Liver (tissue), 9 donors: ENCODE measurements around the gene SORBS2. TPM values are rescaled to one million over a fixed set of nuclear protein-coding genes. Genes with fewer than 3 reads are reported as not detected.

ENCODE experiments used
- DNase-seq: peaks from one replicate; pipeline ENCODE4 v3.0.0-alpha.2; 2017; ENCODE audit warnings: low spot score
- H3K27ac ChIP-seq, 2 donors: one replicate each; pipeline ENCODE4 v1.7.0; 2013; ENCODE audit warnings: inconsistent platforms in 2 of 2, low read length in 2 of 2, control low read depth in 1 of 2, low read depth in 1 of 2, mild to moderate bottlenecking in 1 of 2
- H3K27me3 ChIP-seq, 4 donors: one replicate each; pipeline versions ENCODE4 v1.6.1 to v1.7.0; 2013; ENCODE audit warnings: low read length in 3 of 4, inconsistent platforms in 1 of 4, mild to moderate bottlenecking in 1 of 4, moderate library complexity in 1 of 4; ENCODE audit not compliant: control insufficient read depth in 4 of 4, insufficient read depth in 4 of 4
- H3K36me3 ChIP-seq, 4 donors: one replicate each; pipeline versions ENCODE4 v1.6.1 to v1.7.0; 2013; ENCODE audit warnings: low read length in 3 of 4, mild to moderate bottlenecking in 3 of 4, low read depth in 1 of 4, moderate library complexity in 1 of 4; ENCODE audit not compliant: control insufficient read depth in 4 of 4, insufficient read depth in 3 of 4
- H3K4me1 ChIP-seq, 4 donors: one replicate each; pipeline versions ENCODE4 v1.6.1 to v1.7.0; 2013; ENCODE audit warnings: low read length in 3 of 4, mild to moderate bottlenecking in 3 of 4, moderate library complexity in 1 of 4; ENCODE audit not compliant: control insufficient read depth in 4 of 4, insufficient read depth in 4 of 4
- H3K4me3 ChIP-seq, 3 donors: one replicate each; pipeline versions ENCODE4 v1.6.1 to v1.7.0; 2013; ENCODE audit warnings: low read length in 3 of 3, control low read depth in 1 of 3, low read depth in 1 of 3, mild to moderate bottlenecking in 1 of 3
- H3K9ac ChIP-seq, 2 donors: one replicate each; pipeline ENCODE4 v1.7.0; 2013; ENCODE audit warnings: low read length in 2 of 2, mild to moderate bottlenecking in 2 of 2, moderate library complexity in 2 of 2, control low read depth in 1 of 2, low read depth in 1 of 2
- H3K9me3 ChIP-seq, 4 donors: one replicate each; pipeline versions ENCODE4 v1.6.1 to v1.7.0; 2013; ENCODE audit warnings: low read length in 3 of 4; ENCODE audit not compliant: control insufficient read depth in 4 of 4
- EGR1 ChIP-seq, 2 donors: IDR thresholded peaks; 2 replicates each; pipeline ENCODE4 v1.6.1; 2016 to 2018; ENCODE audit warnings: antibody characterized with exemption in 2 of 2, low read depth in 2 of 2
- FOXA1 ChIP-seq: IDR thresholded peaks from 2 replicates; pipeline ENCODE4 v1.6.1; 2016; ENCODE audit warnings: antibody characterized with exemption
- FOXA2 ChIP-seq: IDR thresholded peaks from 2 replicates; pipeline ENCODE4 v1.6.1; 2016; ENCODE audit warnings: antibody characterized with exemption
- GABPA ChIP-seq, 2 donors: IDR thresholded peaks in 1 of 2; conservative IDR thresholded peaks in 1 of 2; 2 replicates each; pipeline ENCODE4 v1.6.1; 2016; ENCODE audit warnings: antibody characterized with exemption in 2 of 2, mild to moderate bottlenecking in 1 of 2, moderate library complexity in 1 of 2
- HNF4A ChIP-seq, 2 donors: conservative IDR thresholded peaks; 2 replicates each; pipeline ENCODE4 v1.6.1; 2016; ENCODE audit warnings: antibody characterized with exemption in 2 of 2, mild to moderate bottlenecking in 2 of 2
- HNF4G ChIP-seq: IDR thresholded peaks from 2 replicates; pipeline ENCODE4 v1.6.1; 2016; ENCODE audit warnings: antibody characterized with exemption
- NR2F2 ChIP-seq: IDR thresholded peaks from 2 replicates; pipeline ENCODE4 v1.6.1; 2016; ENCODE audit warnings: antibody characterized with exemption
- RAD21 ChIP-seq, 2 donors: IDR thresholded peaks; 2 replicates each; pipeline ENCODE4 v1.6.1; 2016; ENCODE audit warnings: antibody characterized with exemption in 2 of 2, mild to moderate bottlenecking in 2 of 2
- RXRA ChIP-seq, 2 donors: IDR thresholded peaks; 2 replicates each; pipeline ENCODE4 v1.6.1; 2017 to 2018; ENCODE audit warnings: antibody characterized with exemption in 2 of 2, mild to moderate bottlenecking in 1 of 2
- SP1 ChIP-seq: IDR thresholded peaks from 2 replicates; pipeline ENCODE4 v1.6.1; 2018; ENCODE audit warnings: antibody characterized with exemption, mild to moderate bottlenecking
- TAF1 ChIP-seq: conservative IDR thresholded peaks from 2 replicates; pipeline ENCODE4 v1.6.1; 2016; ENCODE audit warnings: antibody characterized with exemption, mild to moderate bottlenecking
- YY1 ChIP-seq: IDR thresholded peaks from 2 replicates; pipeline ENCODE4 v1.6.1; 2016; ENCODE audit warnings: antibody characterized with exemption, mild to moderate bottlenecking
- WGBS: extraction: QIAGEN DNeasy Blood & Tissue Kit; methylation state at CpG from one replicate; pipeline ENCODE4 v1.1.7; 2013; 5-methylcytosine and 5-hydroxymethylcytosine counted together
- polyA plus RNA-seq, 2 donors: library from polyadenylated mRNA; stranded (reverse) in 1 of 2; unstranded in 1 of 2; fragments of 200-250 nt in 1 of 2; fragments of >200 nt in 1 of 2; fragmentation: Nextera tagmentation in 1 of 2; extraction: Ambion mirVana in 1 of 2; gene quantifications; one replicate each; pipeline versions ENCODE4 v1.2.1 to v1.2.3, GENCODE V29; 2013 to 2015
- total RNA-seq, 2 donors: library from RNA; depleted of rRNA; stranded (reverse); fragments of >200 nt; gene quantifications; one replicate each; pipeline ENCODE4 v1.2.3, GENCODE V29; 2014
- TF ChIP-seq, protein P1 (sequence below): IDR thresholded peaks from 2 replicates; pipeline ENCODE4 v1.6.1; 2016; ENCODE audit warnings: antibody characterized with exemption
- TF ChIP-seq, protein P2 (sequence below): fragments of 150-350 bp; IDR thresholded peaks from 2 replicates; pipeline ENCODE4 v1.5.1; 2017; ENCODE audit warnings: improper control_type of control experiment, low read depth, low read length; ENCODE audit not compliant: missing input control
- TF ChIP-seq, protein P3 (sequence below): IDR thresholded peaks from 2 replicates; pipeline ENCODE4 v1.6.1; 2016; ENCODE audit warnings: antibody characterized with exemption
- TF ChIP-seq, protein P4 (sequence below): IDR thresholded peaks from 2 replicates; pipeline ENCODE4 v1.6.1; 2016; ENCODE audit warnings: antibody characterized with exemption
- TF ChIP-seq, protein P5 (sequence below): IDR thresholded peaks from 2 replicates; pipeline ENCODE4 v1.6.1; 2016; ENCODE audit warnings: antibody characterized with exemption, mild to moderate bottlenecking
- donor health status: healthy.
- donor health status: healthy.
- donor health status: healthy.
- donor health status: healthy.
- donor health status: healthy.

SORBS2 gene
- total and polyA plus RNA-seq, 4 donors: 23.3 to 136 (median 59.6) TPM

DNA sequence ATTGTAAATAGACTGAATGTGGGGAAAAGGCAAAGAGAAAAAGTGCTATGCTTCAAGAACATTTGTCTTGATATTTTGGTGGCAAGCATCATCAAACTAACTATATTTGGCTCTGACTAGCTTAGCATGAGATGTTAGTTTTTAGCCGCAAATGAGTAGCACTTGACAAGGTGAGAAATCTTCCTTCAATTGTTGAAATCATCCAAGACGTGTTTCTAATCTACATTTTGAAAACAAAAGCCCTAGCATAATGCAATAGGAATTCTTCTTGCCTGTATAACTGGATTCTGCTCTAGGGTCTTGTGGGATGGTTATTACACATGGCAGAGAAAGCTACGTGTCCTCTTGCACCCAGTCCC is 92.5 kb downstream of the SORBS2 start:
- H3K4me3 ChIP-seq: no peak overlapping the region
- H3K4me1 ChIP-seq: peaks cover 8 to 77% (median 30%) of the 10 kb centered on the region in 4 donors
- TF ChIP-seq HNF4A (conservative IDR thresholded peaks at IDR 0.05) (no peak), HNF4G (no peak), EGR1 (IDR thresholded peaks at IDR 0.05; ENCODE audit: low read depth in 2 of 2) (no peak), RXRA (IDR thresholded peaks at IDR 0.05) (no peak), SP1 (no peak), FOXA2 (no peak), YY1 (no peak), GABPA (IDR thresholded peaks at IDR 0.05 in 1 of 2, conservative IDR thresholded peaks at IDR 0.05 in 1 of 2) (no peak), RAD21 (IDR thresholded peaks at IDR 0.05) (no peak), NR2F2 (no peak), FOXA1 (no peak), TAF1 (no peak)
- TF ChIP-seq, protein P1, sequence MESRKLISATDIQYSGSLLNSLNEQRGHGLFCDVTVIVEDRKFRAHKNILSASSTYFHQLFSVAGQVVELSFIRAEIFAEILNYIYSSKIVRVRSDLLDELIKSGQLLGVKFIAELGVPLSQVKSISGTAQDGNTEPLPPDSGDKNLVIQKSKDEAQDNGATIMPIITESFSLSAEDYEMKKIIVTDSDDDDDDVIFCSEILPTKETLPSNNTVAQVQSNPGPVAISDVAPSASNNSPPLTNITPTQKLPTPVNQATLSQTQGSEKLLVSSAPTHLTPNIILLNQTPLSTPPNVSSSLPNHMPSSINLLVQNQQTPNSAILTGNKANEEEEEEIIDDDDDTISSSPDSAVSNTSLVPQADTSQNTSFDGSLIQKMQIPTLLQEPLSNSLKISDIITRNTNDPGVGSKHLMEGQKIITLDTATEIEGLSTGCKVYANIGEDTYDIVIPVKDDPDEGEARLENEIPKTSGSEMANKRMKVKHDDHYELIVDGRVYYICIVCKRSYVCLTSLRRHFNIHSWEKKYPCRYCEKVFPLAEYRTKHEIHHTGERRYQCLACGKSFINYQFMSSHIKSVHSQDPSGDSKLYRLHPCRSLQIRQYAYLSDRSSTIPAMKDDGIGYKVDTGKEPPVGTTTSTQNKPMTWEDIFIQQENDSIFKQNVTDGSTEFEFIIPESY: no peak
- TF ChIP-seq, protein P2, sequence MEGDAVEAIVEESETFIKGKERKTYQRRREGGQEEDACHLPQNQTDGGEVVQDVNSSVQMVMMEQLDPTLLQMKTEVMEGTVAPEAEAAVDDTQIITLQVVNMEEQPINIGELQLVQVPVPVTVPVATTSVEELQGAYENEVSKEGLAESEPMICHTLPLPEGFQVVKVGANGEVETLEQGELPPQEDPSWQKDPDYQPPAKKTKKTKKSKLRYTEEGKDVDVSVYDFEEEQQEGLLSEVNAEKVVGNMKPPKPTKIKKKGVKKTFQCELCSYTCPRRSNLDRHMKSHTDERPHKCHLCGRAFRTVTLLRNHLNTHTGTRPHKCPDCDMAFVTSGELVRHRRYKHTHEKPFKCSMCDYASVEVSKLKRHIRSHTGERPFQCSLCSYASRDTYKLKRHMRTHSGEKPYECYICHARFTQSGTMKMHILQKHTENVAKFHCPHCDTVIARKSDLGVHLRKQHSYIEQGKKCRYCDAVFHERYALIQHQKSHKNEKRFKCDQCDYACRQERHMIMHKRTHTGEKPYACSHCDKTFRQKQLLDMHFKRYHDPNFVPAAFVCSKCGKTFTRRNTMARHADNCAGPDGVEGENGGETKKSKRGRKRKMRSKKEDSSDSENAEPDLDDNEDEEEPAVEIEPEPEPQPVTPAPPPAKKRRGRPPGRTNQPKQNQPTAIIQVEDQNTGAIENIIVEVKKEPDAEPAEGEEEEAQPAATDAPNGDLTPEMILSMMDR: no peak
- TF ChIP-seq, protein P3, sequence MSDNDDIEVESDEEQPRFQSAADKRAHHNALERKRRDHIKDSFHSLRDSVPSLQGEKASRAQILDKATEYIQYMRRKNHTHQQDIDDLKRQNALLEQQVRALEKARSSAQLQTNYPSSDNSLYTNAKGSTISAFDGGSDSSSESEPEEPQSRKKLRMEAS: no peak
- TF ChIP-seq, protein P4, sequence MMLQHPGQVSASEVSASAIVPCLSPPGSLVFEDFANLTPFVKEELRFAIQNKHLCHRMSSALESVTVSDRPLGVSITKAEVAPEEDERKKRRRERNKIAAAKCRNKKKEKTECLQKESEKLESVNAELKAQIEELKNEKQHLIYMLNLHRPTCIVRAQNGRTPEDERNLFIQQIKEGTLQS: no peak
- TF ChIP-seq, protein P5, sequence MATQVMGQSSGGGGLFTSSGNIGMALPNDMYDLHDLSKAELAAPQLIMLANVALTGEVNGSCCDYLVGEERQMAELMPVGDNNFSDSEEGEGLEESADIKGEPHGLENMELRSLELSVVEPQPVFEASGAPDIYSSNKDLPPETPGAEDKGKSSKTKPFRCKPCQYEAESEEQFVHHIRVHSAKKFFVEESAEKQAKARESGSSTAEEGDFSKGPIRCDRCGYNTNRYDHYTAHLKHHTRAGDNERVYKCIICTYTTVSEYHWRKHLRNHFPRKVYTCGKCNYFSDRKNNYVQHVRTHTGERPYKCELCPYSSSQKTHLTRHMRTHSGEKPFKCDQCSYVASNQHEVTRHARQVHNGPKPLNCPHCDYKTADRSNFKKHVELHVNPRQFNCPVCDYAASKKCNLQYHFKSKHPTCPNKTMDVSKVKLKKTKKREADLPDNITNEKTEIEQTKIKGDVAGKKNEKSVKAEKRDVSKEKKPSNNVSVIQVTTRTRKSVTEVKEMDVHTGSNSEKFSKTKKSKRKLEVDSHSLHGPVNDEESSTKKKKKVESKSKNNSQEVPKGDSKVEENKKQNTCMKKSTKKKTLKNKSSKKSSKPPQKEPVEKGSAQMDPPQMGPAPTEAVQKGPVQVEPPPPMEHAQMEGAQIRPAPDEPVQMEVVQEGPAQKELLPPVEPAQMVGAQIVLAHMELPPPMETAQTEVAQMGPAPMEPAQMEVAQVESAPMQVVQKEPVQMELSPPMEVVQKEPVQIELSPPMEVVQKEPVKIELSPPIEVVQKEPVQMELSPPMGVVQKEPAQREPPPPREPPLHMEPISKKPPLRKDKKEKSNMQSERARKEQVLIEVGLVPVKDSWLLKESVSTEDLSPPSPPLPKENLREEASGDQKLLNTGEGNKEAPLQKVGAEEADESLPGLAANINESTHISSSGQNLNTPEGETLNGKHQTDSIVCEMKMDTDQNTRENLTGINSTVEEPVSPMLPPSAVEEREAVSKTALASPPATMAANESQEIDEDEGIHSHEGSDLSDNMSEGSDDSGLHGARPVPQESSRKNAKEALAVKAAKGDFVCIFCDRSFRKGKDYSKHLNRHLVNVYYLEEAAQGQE: no peak
- H3K36me3 ChIP-seq: no peaks in the 10 kb centered on the region
- H3K27ac ChIP-seq: peak overlapping the region; percentile 89 to 94
- H3K27me3 ChIP-seq: no peaks in the 10 kb centered on the region
- H3K9ac ChIP-seq: peak overlapping the region in 1 of 2 donors; percentile 76
- 65% methylated on average over 3 of the region's 3 CpGs for WGBS
- DNase-seq: no peak
- H3K9me3 ChIP-seq: no peaks in the 10 kb centered on the region
